Middle frontal gyrus (tissue), 1 donor: ENCODE results near the gene TRIM71.
"Not testable (repeated sequence)": the region's sequence is repeated elsewhere in the genome, so short reads cannot be mapped to it uniquely, and the experiment has no call there.

Experiments
- DNase-seq: peaks from one replicate; pipeline ENCODE4 v3.0.0-alpha.2; 2015; ENCODE audit warnings: low spot score; ENCODE audit errors: extremely low spot score

The TRIM71 gene

GRCh38 chr3:32842987-32843386 is 25.2 kb downstream of the TRIM71 start:
- DNase-seq, result no peak

GRCh38 chr3:32843510-32844321 is 25.9 kb downstream of the TRIM71 start:
- no peak for DNase-seq

GRCh38 chr3:32844322-32844654 is 26.5 kb downstream of the TRIM71 start:
- DNase-seq, result no peak

GRCh38 chr3:32844914-32845313 is 27.1 kb downstream of the TRIM71 start:
- DNase-seq, result no peak

GRCh38 chr3:32845546-32845945 is 27.7 kb downstream of the TRIM71 start:
- DNase-seq, result not testable (repeated sequence)

- not testable (repeated sequence) for DNase-seq
Measured at GRCh38 chr3:32847045-32847444, 29.2 kb downstream of the TRIM71 start.

- DNase-seq, result no peak
Measured at GRCh38 chr3:32847528-32847927, 29.7 kb downstream of the TRIM71 start.

- no peak for DNase-seq
Measured at GRCh38 chr3:32848215-32848614, 30.4 kb downstream of the TRIM71 start.

- DNase-seq, result no peak
Measured at GRCh38 chr3:32849046-32849445, 31.2 kb downstream of the TRIM71 start.

GRCh38 chr3:32850226-32850625 is 32.4 kb downstream of the TRIM71 start:
- DNase-seq, result no peak

GRCh38 chr3:32850636-32851035 is 32.8 kb downstream of the TRIM71 start:
- no peak for DNase-seq

GRCh38 chr3:32852146-32852545 is 34.3 kb downstream of the TRIM71 start:
- DNase-seq, result no peak

GRCh38 chr3:32855350-32855953 is 37.7 kb downstream of the TRIM71 start:
- no peak for DNase-seq

- DNase-seq, result no peak
Measured at GRCh38 chr3:32856355-32856889, 38.6 kb downstream of the TRIM71 start.

- no peak for DNase-seq
Measured at GRCh38 chr3:32856901-32857507, 39.2 kb downstream of the TRIM71 start.

GRCh38 chr3:32857921-32858320 is 40.1 kb downstream of the TRIM71 start:
- DNase-seq, result no peak

- DNase-seq, result no peak
Measured at GRCh38 chr3:32859604-32860237, 41.9 kb downstream of the TRIM71 start.

- DNase-seq, result no peak
Measured at GRCh38 chr3:32860499-32860898, 42.7 kb downstream of the TRIM71 start.

GRCh38 chr3:32861681-32862080 is 43.9 kb downstream of the TRIM71 start:
- DNase-seq, result no peak

GRCh38 chr3:32862247-32862935 is 44.6 kb downstream of the TRIM71 start:
- DNase-seq, result no peak

GRCh38 chr3:32862936-32863487 is 45.2 kb downstream of the TRIM71 start:
- DNase-seq, result no peak
